H1 (cell line): Measurements from ENCODE around the gene PCBP4. TPM values are rescaled to one million over a fixed set of nuclear protein-coding genes. Genes with fewer than 3 reads are reported as not detected.

ENCODE experiments used
- CTCF ChIA-PET: fragments of 300-600 bp; sonication (Branson Sonifier 250); formaldehyde crosslinking; loops from one replicate; lab custom pipeline; 2021; ENCODE audit not compliant: partially characterized antibody; lab: Charles Lee
- POLR2A ChIA-PET: fragments of 300-600 bp; sonication (Branson Sonifier 250); formaldehyde crosslinking; loops from one replicate; lab custom pipeline; 2021; ENCODE audit warnings: inconsistent platforms; ENCODE audit not compliant: partially characterized antibody; lab: Charles Lee
- DNase-seq, 2 experiments: peaks; one replicate each; pipeline versions ENCODE4 v3.0.0 to v3.0.0-alpha.2; 2010 to 2022; ENCODE audit warnings: low spot score in 2 of 2, low read depth in 1 of 2, mixed read lengths in 1 of 2
- FAIRE-seq: peaks from 2 replicates; lab custom pipeline; 2011; peaks lifted over from hg19 to GRCh38; lab: Jason Lieb, UNC
- H2AFZ ChIP-seq: 2 replicates; pipeline ENCODE4 v1.8.1; 2012; ENCODE audit warnings: low read length, inconsistent platforms
- H2AK5ac ChIP-seq: 2 replicates; pipeline ENCODE4 v1.6.1; 2013; ENCODE audit warnings: low read depth, low read length
- H2BK120ac ChIP-seq: replicated peaks from 2 replicates; pipeline ENCODE3; 2013; ENCODE audit warnings: low read depth, low read length, inconsistent platforms
- H2BK12ac ChIP-seq: 2 replicates; pipeline ENCODE4 v1.6.1; 2013; ENCODE audit warnings: low read depth, low read length
- H2BK15ac ChIP-seq: 2 replicates; pipeline ENCODE4 v1.6.1; 2013; ENCODE audit warnings: low read length
- H2BK20ac ChIP-seq: 2 replicates; pipeline ENCODE4 v1.6.1; 2013; ENCODE audit warnings: low read length
- H2BK5ac ChIP-seq: 2 replicates; pipeline ENCODE4 v1.6.1; 2013; ENCODE audit warnings: low read depth, low read length
- H3K14ac ChIP-seq: 2 replicates; pipeline ENCODE4 v1.6.1; 2013; ENCODE audit warnings: inconsistent platforms; ENCODE audit not compliant: insufficient read length
- H3K18ac ChIP-seq: 2 replicates; pipeline ENCODE4 v1.6.1; 2013; ENCODE audit warnings: low read length; ENCODE audit errors: extremely low read depth
- H3K23ac ChIP-seq: 2 replicates; pipeline ENCODE4 v1.6.1; 2013; ENCODE audit warnings: inconsistent platforms; ENCODE audit not compliant: insufficient read length
- H3K23me2 ChIP-seq: 2 replicates; pipeline ENCODE4 v1.6.1; 2013; ENCODE audit warnings: low read depth, low read length
- H3K27ac ChIP-seq: 2 replicates; pipeline ENCODE4 v1.6.1; 2011; ENCODE audit warnings: low read depth, low read length, inconsistent platforms
- H3K27me3 ChIP-seq, 4 experiments: replicated peaks in 1 of 4; 1 replicate in 1 of 4; 2 replicates in 3 of 4; pipeline versions ENCODE4 v1.6.1 to v1.8.1; 2011 to 2013; ENCODE audit warnings: low read length in 3 of 4, mild to moderate bottlenecking in 3 of 4, inconsistent platforms in 2 of 4, mixed read lengths in 2 of 4, moderate library complexity in 1 of 4; ENCODE audit not compliant: control insufficient read depth in 3 of 4, insufficient read depth in 3 of 4; ENCODE audit errors: extremely low read depth in 1 of 4
- H3K36me3 ChIP-seq, 4 experiments: 2 replicates each; pipeline versions ENCODE4 v1.6.1 to v1.8.1; 2011 to 2013; ENCODE audit warnings: mild to moderate bottlenecking in 4 of 4, low read length in 3 of 4, moderate library complexity in 2 of 4, control low read depth in 1 of 4, inconsistent platforms in 1 of 4; ENCODE audit not compliant: insufficient read depth in 4 of 4, control insufficient read depth in 2 of 4
- H3K4ac ChIP-seq: replicated peaks from 2 replicates; pipeline ENCODE3; 2013; ENCODE audit warnings: low read length, low read depth, mixed read lengths, inconsistent platforms; ENCODE audit not compliant: insufficient read length
- H3K4me1 ChIP-seq, 4 experiments: replicated peaks in 1 of 4; 1 replicate in 1 of 4; 2 replicates in 3 of 4; pipeline versions ENCODE4 v1.6.1 to v1.8.1; 2011 to 2013; ENCODE audit warnings: low read length in 3 of 4, inconsistent platforms in 2 of 4, mixed read lengths in 1 of 4; ENCODE audit not compliant: insufficient read depth in 4 of 4, control insufficient read depth in 3 of 4
- H3K4me2 ChIP-seq, 2 experiments: 2 replicates each; pipeline versions ENCODE4 v1.6.1 to v1.8.1; 2011 to 2013; ENCODE audit warnings: low read depth in 2 of 2, low read length in 2 of 2, control low read depth in 1 of 2, inconsistent platforms in 1 of 2, mild to moderate bottlenecking in 1 of 2; ENCODE audit not compliant: insufficient read depth in 1 of 2
- H3K4me3 ChIP-seq, 4 experiments: fragments of 200-600, 300-600 bp in 1 of 4; sonication (generic), shearing (Covaris generic), sonication (Bioruptor Twin) in 1 of 4; 2 replicates each; pipeline versions ENCODE4 v1.5.1 to v1.8.1; 2011 to 2016; ENCODE audit warnings: low read length in 4 of 4, low read depth in 3 of 4, control low read depth in 2 of 4, inconsistent platforms in 2 of 4, mild to moderate bottlenecking in 2 of 4, mixed read lengths in 1 of 4, moderate library complexity in 1 of 4; ENCODE audit not compliant: insufficient read depth in 2 of 4; ENCODE audit errors: extremely low read depth in 1 of 4
- H3K56ac ChIP-seq: replicated peaks from 2 replicates; pipeline ENCODE3; 2013; ENCODE audit warnings: low read depth, mild to moderate bottlenecking, mixed read lengths, low read length, inconsistent platforms; ENCODE audit not compliant: insufficient read length
- H3K79me1 ChIP-seq: 2 replicates; pipeline ENCODE4 v1.6.1; 2013; ENCODE audit warnings: low read depth, low read length, control low read depth
- H3K79me2 ChIP-seq, 2 experiments: 2 replicates each; pipeline versions ENCODE4 v1.6.1 to v1.8.1; 2012 to 2013; ENCODE audit warnings: low read length in 2 of 2, mild to moderate bottlenecking in 2 of 2, inconsistent platforms in 1 of 2; ENCODE audit not compliant: insufficient read depth in 2 of 2, control insufficient read depth in 1 of 2
- H3K9ac ChIP-seq, 4 experiments: replicated peaks in 1 of 4; 1 replicate in 1 of 4; 2 replicates in 3 of 4; pipeline versions ENCODE4 v1.6.1 to v1.8.1; 2011 to 2013; ENCODE audit warnings: low read depth in 3 of 4, low read length in 3 of 4, control low read depth in 2 of 4, mild to moderate bottlenecking in 2 of 4, moderate library complexity in 2 of 4, inconsistent platforms in 1 of 4; ENCODE audit errors: extremely low read depth in 1 of 4
- H3K9me3 ChIP-seq, 2 experiments: 2 replicates each; pipeline versions ENCODE4 v1.6.1 to v1.8.1; 2012 to 2013; ENCODE audit warnings: mild to moderate bottlenecking in 2 of 2, moderate library complexity in 2 of 2, control low read depth in 1 of 2, inconsistent platforms in 1 of 2, low read depth in 1 of 2, low read length in 1 of 2, mixed read lengths in 1 of 2; ENCODE audit not compliant: insufficient read depth in 2 of 2
- H4K20me1 ChIP-seq, 2 experiments: replicated peaks in 1 of 2; 2 replicates each; pipeline versions ENCODE3 to v1.8.1; 2011 to 2013; ENCODE audit warnings: inconsistent platforms in 2 of 2, low read length in 2 of 2, mild to moderate bottlenecking in 1 of 2; ENCODE audit not compliant: insufficient read depth in 2 of 2, control insufficient read depth in 1 of 2
- H4K5ac ChIP-seq: 2 replicates; pipeline ENCODE4 v1.6.1; 2013; ENCODE audit warnings: low read length, low read depth, mixed read lengths, inconsistent platforms; ENCODE audit not compliant: insufficient read length
- H4K8ac ChIP-seq: 2 replicates; pipeline ENCODE4 v1.8.0; 2013; ENCODE audit warnings: mild to moderate bottlenecking, moderate library complexity, low read length, inconsistent platforms; ENCODE audit not compliant: insufficient read depth; ENCODE audit errors: extremely low read depth
- H4K91ac ChIP-seq: replicated peaks from 2 replicates; pipeline ENCODE3; 2013; ENCODE audit warnings: low read length, mixed read lengths, inconsistent platforms; ENCODE audit not compliant: insufficient read length
- BRCA1 ChIP-seq: IDR thresholded peaks from 2 replicates; pipeline ENCODE4 v1.6.1; 2012; ENCODE audit warnings: low read depth, low read length, improper control_type of control experiment
- CBX8 ChIP-seq: fragments of 300-800, 300-1000 bp; sonication (generic); IDR thresholded peaks from 2 replicates; pipeline ENCODE4 v1.7.1; 2016; ENCODE audit warnings: low read depth, low read length, borderline replicate concordance
- CREB1 ChIP-seq: IDR thresholded peaks from 2 replicates; pipeline ENCODE4 v1.6.1; 2012; ENCODE audit warnings: inconsistent platforms
- GABPA ChIP-seq: IDR thresholded peaks from 2 replicates; pipeline ENCODE4 v1.6.1; 2011; ENCODE audit warnings: mild to moderate bottlenecking, low read length, moderate library complexity, borderline replicate concordance; ENCODE audit not compliant: insufficient read depth
- KDM5A ChIP-seq: fragments of 200-600 bp; IDR thresholded peaks from 2 replicates; pipeline ENCODE4 v1.7.1; 2012; ENCODE audit warnings: mild to moderate bottlenecking, low read length, inconsistent platforms, mixed read lengths
- RBBP5 ChIP-seq: IDR thresholded peaks from 2 replicates; pipeline ENCODE4 v1.7.1; 2012; ENCODE audit warnings: low read depth, mild to moderate bottlenecking, inconsistent platforms, low read length, moderate library complexity, borderline replicate concordance
- YY1 ChIP-seq: IDR thresholded peaks from 2 replicates; pipeline ENCODE4 v1.6.1; 2011; ENCODE audit warnings: low read depth, mild to moderate bottlenecking, low read length
- WGBS, 2 experiments: shearing (Covaris generic) in 1 of 2; methylation state at CpG; one replicate each; pipeline versions ENCODE4 v1.1.6 to v1.1.7; 2013 to 2015; ENCODE audit warnings: low lambda C conversion rate in 2 of 2, mixed read lengths in 2 of 2, inconsistent platforms in 1 of 2, low coverage in 1 of 2, missing lambda C conversion rate in 1 of 2; ENCODE audit not compliant: insufficient replicate concordance in 2 of 2, insufficient coverage in 1 of 2, insufficient read length in 1 of 2; ENCODE audit errors: extremely low coverage in 1 of 2, missing lambda C conversion rate in 1 of 2; 5-methylcytosine and 5-hydroxymethylcytosine counted together
- polyA plus RNA-seq, 7 experiments: library from polyadenylated mRNA; depleted of rRNA in 3 of 7; stranded (reverse) in 5 of 7; unstranded in 2 of 7; fragments of >200 nt in 5 of 7; fragments of 200-250 nt in 2 of 7; gene quantifications; 1 replicate in 5 of 7; 2 replicates in 1 of 7; 4 replicates in 1 of 7; pipeline versions ENCODE4 v1.2.1 to v1.2.3, GENCODE V29; 2011 to 2013; ENCODE audit warnings: missing spikeins in 2 of 7, mixed read lengths in 2 of 7
- total RNA-seq: library from RNA; stranded (reverse); fragmentation: NEBNext Ultra II Directional; extraction: Animal tissue kit (Norgen Biotek cat#: 25700); gene quantifications from 2 replicates; pipeline ENCODE4 v1.2.1, GENCODE V29; 2021

Gene PCBP4
- total and polyA plus RNA-seq, 2 of the 8 experiments (the other 6 are each of a cell fraction or from before 2014, with no cell fraction given) = 16.4 to 34.1 TPM

DNA sequence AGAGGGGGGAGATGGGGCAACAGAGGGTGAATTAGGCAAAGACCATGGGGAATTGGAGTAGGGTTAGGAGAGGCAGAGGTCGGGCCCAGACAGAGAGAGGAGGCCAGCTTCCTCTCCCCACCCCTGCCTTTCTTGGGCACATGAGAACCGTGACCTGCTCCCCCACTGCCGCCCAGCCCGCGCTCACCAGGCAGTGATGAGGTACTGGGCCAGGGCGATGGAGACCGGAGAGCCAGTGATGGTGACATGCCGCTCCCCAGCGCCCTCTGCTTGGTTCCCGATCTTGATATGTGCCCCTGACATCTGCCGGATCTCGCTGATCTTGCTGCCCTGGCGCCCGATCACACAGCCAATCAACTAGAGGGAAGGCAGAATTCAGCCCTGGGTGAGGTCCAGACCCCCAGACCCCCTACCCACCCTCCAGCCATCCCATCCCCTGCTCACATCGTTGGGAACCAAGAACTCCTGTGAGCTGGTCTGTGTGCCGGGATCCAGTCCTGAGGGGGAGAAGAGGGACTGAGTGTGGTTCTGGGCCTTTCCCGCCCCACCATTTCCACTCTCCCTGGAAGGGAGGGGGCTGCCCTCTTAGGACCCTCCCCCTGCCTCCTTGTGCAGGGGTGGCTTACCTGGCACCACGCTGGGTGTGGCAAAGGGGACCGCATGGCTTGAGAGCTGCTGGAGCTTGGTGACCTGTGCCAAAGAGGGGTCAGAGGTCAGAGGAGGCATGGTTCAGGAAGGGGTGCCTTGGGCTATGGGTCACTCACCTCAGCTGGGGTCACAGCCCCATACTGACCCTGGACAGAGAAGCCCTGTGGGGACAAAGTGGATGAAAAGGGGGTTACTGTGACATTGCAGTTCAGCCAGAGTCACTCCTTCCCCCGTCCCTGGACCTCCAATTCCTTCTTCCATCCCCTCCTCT lies 8.4 kb downstream of the PCBP4 start:
- H2AFZ ChIP-seq = no peak overlapping the region
- H2BK20ac ChIP-seq = no peak overlapping the region
- TF ChIP-seq BRCA1 (no peak), GABPA (no peak), YY1 (no peak), KDM5A (no peak), RBBP5 (no peak), CREB1 (no peak), CBX8 (no peak)
- H3K14ac ChIP-seq = no peak overlapping the region
- H4K5ac ChIP-seq = no peak overlapping the region
- no peak for FAIRE-seq
- DNase-seq = no peak
- H3K23ac ChIP-seq = no peak overlapping the region
- peaks cover 0 to 5% of the 10 kb centered on the region in 2 experiments for H4K20me1 ChIP-seq
- 0 out of 7 replicates have a peak overlapping the region, but pooled peaks of 1 of the 4 experiments have one; percentile 9 for H3K9ac ChIP-seq
- H2BK5ac ChIP-seq = no peak overlapping the region
- H3K56ac ChIP-seq = no peak overlapping the region
- H2AK5ac ChIP-seq = no peak overlapping the region
- H2BK12ac ChIP-seq = no peak overlapping the region
- no peak overlapping the region for H3K4ac ChIP-seq
- H3K4me3 ChIP-seq = no peak overlapping the region
- no peak overlapping the region for H3K27ac ChIP-seq
- H3K79me1 ChIP-seq = no peaks in the 10 kb centered on the region
- peaks cover 8% of the 10 kb centered on the region; the same call in 1 of the 2 replicates for H3K23me2 ChIP-seq
- no peaks in the 10 kb centered on the region for H3K79me2 ChIP-seq
- POLR2A ChIA-PET = interaction anchor here (0.6 to 29.3 kb wide), 3 partner anchors 10 to 1099 kb away, joined by 3 to 923 read pairs (median 61); partner anchors contain the start of genes ABHD14A, ABHD14B, ACY1 and PCBP4
- CTCF ChIA-PET = interaction anchor here (0.6 to 6.2 kb wide), 8 partner anchors 8 to 42 kb away, joined by 3 to 64 read pairs (median 6); partner anchors contain the start of genes ABHD14A, ABHD14B, ACY1 and PARP3
- H3K4me1 ChIP-seq = peaks cover 0 to 18% (median 9%) of the 10 kb centered on the region in 4 experiments; a peak in 6 of 7 replicates
- H3K36me3 ChIP-seq = no peaks in the 10 kb centered on the region
- no peak overlapping the region for H3K18ac ChIP-seq
- no peak overlapping the region for H3K4me2 ChIP-seq
- peaks cover 15 to 37% (median 26%) of the 10 kb centered on the region in 4 experiments for H3K27me3 ChIP-seq
- H4K8ac ChIP-seq = no peak overlapping the region
- WGBS, 2 experiments = 87% methylated on average over 19 of the region's 20 CpGs; no CpG with 5 or more reads in 1 of the 2 experiments
- H2BK120ac ChIP-seq = no peak overlapping the region
- H3K9me3 ChIP-seq = no peaks in the 10 kb centered on the region
- H2BK15ac ChIP-seq = no peak overlapping the region
- no peak overlapping the region for H4K91ac ChIP-seq
